Bronchial epithelial cell (primary cell): ENCODE results near the gene TTC7B. TPM values are rescaled to one million over a fixed set of nuclear protein-coding genes. Genes with fewer than 3 reads are reported as not detected.

Experiments used
- DNase-seq: peaks from one replicate; pipeline ENCODE4 v3.0.0-alpha.2; 2010; ENCODE audit warnings: low read depth
- FAIRE-seq: peaks from 2 replicates; lab custom pipeline; 2011; peaks lifted over from hg19 to GRCh38; lab: Jason Lieb, UNC
- H3K27me3 ChIP-seq: 2 replicates; pipeline ENCODE4 v1.5.1; 2011; ENCODE audit warnings: low read length; ENCODE audit not compliant: control insufficient read depth, insufficient read depth
- H3K36me3 ChIP-seq: 2 replicates; pipeline ENCODE4 v1.5.1; 2011; ENCODE audit warnings: low read length; ENCODE audit not compliant: control insufficient read depth, insufficient read depth
- H3K4me3 ChIP-seq: 2 replicates; pipeline ENCODE4 v1.5.1; 2011; ENCODE audit warnings: mild to moderate bottlenecking, low read depth, low read length, control low read depth
- CTCF ChIP-seq: IDR thresholded peaks from 2 replicates; pipeline ENCODE4 v1.5.1; 2011; ENCODE audit warnings: mild to moderate bottlenecking, moderate library complexity, low read length, control low read depth, inconsistent platforms; ENCODE audit not compliant: insufficient read depth, severe bottlenecking
- total RNA-seq: library from RNA; depleted of rRNA; stranded (reverse); fragments of >200 nt; gene quantifications from 2 replicates; pipeline ENCODE4 v1.2.1, GENCODE V29; 2014

The TTC7B gene
- total RNA-seq, 1 donor from 2014 or later: 2.9 TPM

- DNase-seq: peak; percentile 71
- H3K36me3 ChIP-seq: no peaks in the 10 kb centered on the region
- no peak for FAIRE-seq
- H3K4me3 ChIP-seq: no peak overlapping the region
- TF ChIP-seq CTCF: peak; percentile 42
- H3K27me3 ChIP-seq: no peaks in the 10 kb centered on the region
These were observed 89.6 kb downstream of the TTC7B start for GRCh38 chr14:90726656-90727055.

GRCh38 chr14:90724866-90725265, 91.4 kb downstream of the TTC7B start:
- no peak for DNase-seq
- FAIRE-seq: no peak
- H3K27me3 ChIP-seq: no peaks in the 10 kb centered on the region
- H3K36me3 ChIP-seq: no peaks in the 10 kb centered on the region
- no peak overlapping the region for H3K4me3 ChIP-seq
- TF ChIP-seq CTCF: no peak

GRCh38 chr14:90722590-90722989, 93.6 kb downstream of the TTC7B start:
- Histone ChIP-seq H3K36me3 (no peaks in the 10 kb centered on the region), H3K4me3 (no peak overlapping the region), H3K27me3 (no peaks in the 10 kb centered on the region)
- FAIRE-seq: no peak
- TF ChIP-seq CTCF: no peak
- no peak for DNase-seq

GRCh38 chr14:90721619-90722305, 94.5 kb downstream of the TTC7B start:
- Histone ChIP-seq H3K4me3 (no peak overlapping the region), H3K36me3 (no peaks in the 10 kb centered on the region), H3K27me3 (no peaks in the 10 kb centered on the region)
- FAIRE-seq (no peak), DNase-seq (peak; percentile 27)
- no peak for TF ChIP-seq CTCF

GRCh38 chr14:90720832-90721231, 95.4 kb downstream of the TTC7B start:
- no peaks in the 10 kb centered on the region for H3K27me3 ChIP-seq
- no peaks in the 10 kb centered on the region for H3K36me3 ChIP-seq
- H3K4me3 ChIP-seq: no peak overlapping the region
- FAIRE-seq: no peak
- no peak for TF ChIP-seq CTCF
- no peak for DNase-seq

GRCh38 chr14:90720336-90720735, 95.9 kb downstream of the TTC7B start:
- no peak for FAIRE-seq
- Histone ChIP-seq H3K27me3 (no peaks in the 10 kb centered on the region), H3K4me3 (no peak overlapping the region), H3K36me3 (no peaks in the 10 kb centered on the region)
- no peak for TF ChIP-seq CTCF
- DNase-seq: no peak
